BLaER1 treated with 17β-estradiol and CSF1 and Interleukin-3, amounts not matched to agents 10 nM and 100 nM (cell line): Measurements from ENCODE around the gene MLPH.

Experiments used
- H3K27ac ChIP-seq, 11 experiments: shearing (Covaris generic); formaldehyde crosslinking; 2 replicates each; pipeline ENCODE4 v1.8.1; 2022
- H3K27me3 ChIP-seq, 11 experiments: shearing (Covaris generic); formaldehyde crosslinking; 2 replicates each; pipeline ENCODE4 v1.8.1; 2022
- H3K36me3 ChIP-seq, 11 experiments: shearing (Covaris generic); formaldehyde crosslinking; 2 replicates each; pipeline ENCODE4 v1.8.1; 2022
- H3K4me1 ChIP-seq, 10 experiments: shearing (Covaris generic); formaldehyde crosslinking; 2 replicates each; pipeline ENCODE4 v1.8.1; 2022
- H3K4me2 ChIP-seq, 11 experiments: shearing (Covaris generic); formaldehyde crosslinking; 2 replicates each; pipeline ENCODE4 v1.8.1; 2022
- H3K4me3 ChIP-seq, 10 experiments: shearing (Covaris generic); formaldehyde crosslinking; 2 replicates each; pipeline ENCODE4 v1.8.1; 2022
- H3K9ac ChIP-seq, 11 experiments: shearing (Covaris generic); formaldehyde crosslinking; 2 replicates each; pipeline ENCODE4 v1.8.1; 2022
- H3K9me3 ChIP-seq, 11 experiments: shearing (Covaris generic); formaldehyde crosslinking; replicated peaks in 1 of 11; 2 replicates each; pipeline ENCODE4 v1.8.1; 2022
- H4K20me1 ChIP-seq, 11 experiments: shearing (Covaris generic); formaldehyde crosslinking; 2 replicates each; pipeline ENCODE4 v1.8.1; 2022
- Cebpa-rat ChIP-seq, 11 experiments: shearing (Covaris generic); IDR thresholded peaks; 2 replicates each; pipeline ENCODE4 v1.8.1; 2022

The MLPH gene

GRCh38 chr2:237520290-237520689, 33.2 kb downstream of the MLPH start:
- TF ChIP-seq Cebpa-rat (IDR thresholded peaks at IDR 0.05) = no peak
- no peaks in the 10 kb centered on the region for H3K36me3 ChIP-seq
- no peaks in the 10 kb centered on the region for H4K20me1 ChIP-seq
- H3K27ac ChIP-seq = no peak overlapping the region
- peaks cover 8 to 14% (median 12%) of the 10 kb centered on the region in 10 experiments for H3K4me1 ChIP-seq
- H3K4me3 ChIP-seq = no peak overlapping the region
- H3K9ac ChIP-seq = no peak overlapping the region
- H3K4me2 ChIP-seq = no peak overlapping the region
- H3K27me3 ChIP-seq = no peaks in the 10 kb centered on the region
- H3K9me3 ChIP-seq = peaks cover 0 to 5% (median 0%) of the 10 kb centered on the region in 11 experiments; a peak in 1 of 22 replicates

GRCh38 chr2:237524631-237525030, 37.6 kb downstream of the MLPH start:
- Histone ChIP-seq H4K20me1 (no peaks in the 10 kb centered on the region), H3K36me3 (no peaks in the 10 kb centered on the region), H3K9ac (no peak overlapping the region; a peak in 1 of 22 replicates), H3K4me1 (peaks cover 27 to 41% (median 37%) of the 10 kb centered on the region in 10 experiments), H3K4me2 (no peak overlapping the region), H3K27ac (peak overlapping the region in 1 of 11 experiments; percentile 89; a peak in 1 of 22 replicates), H3K9me3 (peaks cover 0 to 5% (median 0%) of the 10 kb centered on the region in 11 experiments; a peak in 1 of 22 replicates), H3K4me3 (no peak overlapping the region), H3K27me3 (no peaks in the 10 kb centered on the region)
- TF ChIP-seq Cebpa-rat (IDR thresholded peaks at IDR 0.05) = no peak

DNA sequence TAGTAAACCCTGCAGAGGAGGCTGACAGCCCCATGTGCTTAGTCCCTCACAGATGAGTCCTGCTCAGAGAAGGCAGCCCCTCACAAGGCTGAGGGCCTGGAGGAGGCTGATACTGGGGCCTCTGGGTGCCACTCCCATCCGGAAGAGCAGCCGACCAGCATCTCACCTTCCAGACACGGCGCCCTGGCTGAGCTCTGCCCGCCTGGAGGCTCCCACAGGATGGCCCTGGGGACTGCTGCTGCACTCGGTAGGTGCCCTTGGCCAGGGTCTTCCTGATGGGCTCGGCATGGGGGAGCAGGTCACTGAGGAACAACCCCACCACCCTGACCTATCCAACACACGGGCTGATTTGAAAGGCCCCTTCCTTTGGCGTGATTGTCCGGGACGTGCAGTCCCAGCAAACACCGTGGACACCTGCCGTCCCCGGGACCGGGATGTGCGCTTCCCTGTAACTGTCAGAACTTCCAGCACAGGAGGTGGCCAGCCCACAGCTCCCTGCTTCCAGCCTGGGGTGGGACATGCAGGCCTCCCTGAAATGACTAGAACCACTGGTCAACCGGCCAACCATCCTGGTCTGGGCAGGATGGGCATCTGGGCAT, 38.6 kb downstream of the MLPH start:
- peaks cover 0 to 5% (median 0%) of the 10 kb centered on the region in 11 experiments; a peak in 1 of 22 replicates for H3K9me3 ChIP-seq
- H3K36me3 ChIP-seq = no peaks in the 10 kb centered on the region
- no peak for TF ChIP-seq Cebpa-rat (IDR thresholded peaks at IDR 0.05)
- peaks cover 37 to 51% (median 48%) of the 10 kb centered on the region in 10 experiments for H3K4me1 ChIP-seq
- H3K27me3 ChIP-seq = no peaks in the 10 kb centered on the region
- H3K9ac ChIP-seq = peak overlapping the region in 3 of 11 experiments; percentile 14 to 56 (median 29); a peak in 3 of 22 replicates
- peak overlapping the region in 4 of 11 experiments; percentile 34 to 89 (median 47); a peak in 5 of 22 replicates for H3K27ac ChIP-seq
- H3K4me2 ChIP-seq = peak overlapping the region in 10 of 11 experiments; percentile 33 to 76 (median 53); a peak in 20 of 22 replicates
- no peak overlapping the region for H3K4me3 ChIP-seq
- H4K20me1 ChIP-seq = no peaks in the 10 kb centered on the region

GRCh38 chr2:237527233-237527632, 40.2 kb downstream of the MLPH start:
- Histone ChIP-seq H3K36me3 (no peaks in the 10 kb centered on the region), H3K27me3 (no peaks in the 10 kb centered on the region)

GRCh38 chr2:237527766-237528165, 40.7 kb downstream of the MLPH start:
- peaks cover 58 to 72% (median 69%) of the 10 kb centered on the region in 10 experiments for H3K4me1 ChIP-seq
- H3K9ac ChIP-seq = no peak overlapping the region
- peak overlapping the region in 5 of 11 experiments; percentile 80 to 91 (median 89); a peak in 5 of 22 replicates for H3K27ac ChIP-seq
- H3K27me3 ChIP-seq = no peaks in the 10 kb centered on the region
- H3K4me3 ChIP-seq = no peak overlapping the region
- H4K20me1 ChIP-seq = no peaks in the 10 kb centered on the region
- H3K9me3 ChIP-seq = peaks cover 0 to 5% (median 0%) of the 10 kb centered on the region in 11 experiments; a peak in 1 of 22 replicates
- no peak for TF ChIP-seq Cebpa-rat (IDR thresholded peaks at IDR 0.05)
- H3K4me2 ChIP-seq = peak overlapping the region in 2 of 11 experiments; percentile 89 to 91; a peak in 3 of 22 replicates
- H3K36me3 ChIP-seq = no peaks in the 10 kb centered on the region

More at GRCh38 chr2:237527233-237527632, 40.2 kb downstream of the MLPH start:
- H3K4me1 ChIP-seq = peaks cover 53 to 67% (median 63%) of the 10 kb centered on the region in 10 experiments
- H4K20me1 ChIP-seq = no peaks in the 10 kb centered on the region
- no peak for TF ChIP-seq Cebpa-rat (IDR thresholded peaks at IDR 0.05)
- no peak overlapping the region for H3K9ac ChIP-seq
- H3K9me3 ChIP-seq = peaks cover 0 to 5% (median 0%) of the 10 kb centered on the region in 11 experiments; a peak in 1 of 22 replicates
- peak overlapping the region in 1 of 11 experiments; percentile 89; a peak in 2 of 22 replicates for H3K27ac ChIP-seq
- peak overlapping the region in 6 of 11 experiments; percentile 43 to 76 (median 62); a peak in 9 of 22 replicates for H3K4me2 ChIP-seq
- H3K4me3 ChIP-seq = no peak overlapping the region

- H4K20me1 ChIP-seq = no peaks in the 10 kb centered on the region
- no peaks in the 10 kb centered on the region for H3K27me3 ChIP-seq
- H3K36me3 ChIP-seq = no peaks in the 10 kb centered on the region
- peak overlapping the region; percentile 55 to 91 (median 86); a peak in 21 of 22 replicates for H3K27ac ChIP-seq
- peak in 4 of 11 experiments; percentile 9 to 91 (median 76); a peak in 6 of 22 replicates for TF ChIP-seq Cebpa-rat (IDR thresholded peaks at IDR 0.05)
- no peaks in the 10 kb centered on the region; a peak in 1 of 22 replicates for H3K9me3 ChIP-seq
- peak overlapping the region in 10 of 11 experiments; percentile 25 to 79 (median 72); a peak in 19 of 22 replicates for H3K9ac ChIP-seq
- peaks cover 77 to 92% (median 88%) of the 10 kb centered on the region in 10 experiments for H3K4me1 ChIP-seq
- H3K4me3 ChIP-seq = peak overlapping the region in 7 of 10 experiments; percentile 3 to 27 (median 17); a peak in 9 of 20 replicates
- H3K4me2 ChIP-seq = peak overlapping the region; percentile 79 to 94 (median 88)
Observed at GRCh38 chr2:237529452-237530402, 42.7 kb downstream of the MLPH start.

GRCh38 chr2:237530472-237531433, 43.7 kb downstream of the MLPH start:
- peak overlapping the region; percentile 79 to 94 (median 88) for H3K4me2 ChIP-seq
- no peak for TF ChIP-seq Cebpa-rat (IDR thresholded peaks at IDR 0.05)
- no peaks in the 10 kb centered on the region for H3K9me3 ChIP-seq
- H3K4me1 ChIP-seq = peaks cover 87 to 97% (median 94%) of the 10 kb centered on the region in 10 experiments
- H3K36me3 ChIP-seq = no peaks in the 10 kb centered on the region
- peak overlapping the region in 5 of 10 experiments; percentile 3 to 26 (median 15); a peak in 7 of 20 replicates for H3K4me3 ChIP-seq
- no peaks in the 10 kb centered on the region for H4K20me1 ChIP-seq
- peak overlapping the region in 9 of 11 experiments; percentile 62 to 79 (median 72); a peak in 16 of 22 replicates for H3K9ac ChIP-seq
- H3K27me3 ChIP-seq = no peaks in the 10 kb centered on the region
- peak overlapping the region in 10 of 11 experiments; percentile 66 to 91 (median 87); a peak in 20 of 22 replicates for H3K27ac ChIP-seq
